ENCODE measurements around the gene METAP1. TPM values are rescaled to one million over a fixed set of nuclear protein-coding genes. Genes with fewer than 3 reads are reported as not detected.
A peak's percentile ranks its signal among the peaks of the same experiment; 100 is the strongest.

The METAP1 gene
- total RNA-seq, 2 experiments from 2014 or later: 25.1 to 26.6 TPM

GRCh38 chr4:98996056-98996764 is 689 bp downstream of the METAP1 start:
- TF ChIP-seq CTCF (IDR thresholded peaks at IDR 0.05): no peak
- ChIA-PET POLR2A (interaction anchor here (0.9 to 3.6 kb wide), 17 partner anchors 34 to 954 kb away, joined by 3 to 82 read pairs (median 7); partner anchors contain the start of genes ADH5, DAPP1, EIF4E and H2AZ1), CTCF (interaction anchor here (1.0 to 4.6 kb wide), 13 partner anchors 9 to 853 kb away, joined by 3 to 140 read pairs (median 11); partner anchors contain the start of genes ADH5, EIF4E, RAP1GDS1 and STPG2)
- no peak for ATAC-seq (ENCODE audit: poor library complexity)
- peak in 3 of 14 experiments; percentile 17 to 43 (median 33) for DNase-seq
- no peaks in the 10 kb centered on the region for H3K9me3 Mint-ChIP-seq
- Histone ChIP-seq H3K9me3 (ENCODE audit: control insufficient read depth in 1 of 2, insufficient read depth in 1 of 2, low read length in 2 of 2) (no peaks in the 10 kb centered on the region), H3K36me3 (ENCODE audit: insufficient read depth, low read length) (no peaks in the 10 kb centered on the region), H3K4me3 (ENCODE audit: low read length) (peak overlapping the region; percentile 90), H3K27me3 (ENCODE audit: control insufficient read depth in 1 of 2, insufficient read depth in 2 of 2, low read length in 2 of 2) (no peaks in the 10 kb centered on the region), H3K27ac (ENCODE audit: low read depth in 1 of 2, low read length in 2 of 2) (peak overlapping the region; percentile 29 to 59), H3K4me1 (ENCODE audit: insufficient read depth, low read length) (peaks cover 23% of the 10 kb centered on the region)
- H3K4me1 Mint-ChIP-seq (ENCODE audit: low read depth): peaks cover 41% of the 10 kb centered on the region
- intact Hi-C loops (cut with DNase I, micrococcal nuclease): loop anchor here (2.0 to 10.0 kb wide), 11 partner anchors 36 to 951 kb away; partner anchors contain the start of genes RAP1GDS1 (in 2 of the 2), DNAJB14 (in 1 of the 2), LAMTOR3 (in 1 of the 2) and STPG2 (in 1 of the 2)
- peak overlapping the region; percentile 38 for H3K27ac Mint-ChIP-seq
- H3K4me3 Mint-ChIP-seq: peak overlapping the region; percentile 78
- peaks cover 4% of the 10 kb centered on the region for H3K36me3 Mint-ChIP-seq (ENCODE audit: low read depth)
- H3K27me3 Mint-ChIP-seq: no peaks in the 10 kb centered on the region

- H3K4me3 Mint-ChIP-seq: peak overlapping the region; percentile 78
- peaks cover 4% of the 10 kb centered on the region for H3K36me3 Mint-ChIP-seq (ENCODE audit: low read depth)
- DNase-seq (no peak), ATAC-seq (ENCODE audit: poor library complexity) (no peak)
- H3K4me3 ChIP-seq (ENCODE audit: low read length): peak overlapping the region; percentile 90
- no peaks in the 10 kb centered on the region for H3K36me3 ChIP-seq (ENCODE audit: insufficient read depth, low read length)
- CTCF ChIA-PET: interaction anchor here (2.8 to 4.6 kb wide), 2 partner anchors 60 to 92 kb away, joined by 26 to 140 read pairs; partner anchors contain the start of gene ADH5
- TF ChIP-seq CTCF (IDR thresholded peaks at IDR 0.05): no peak
- POLR2A ChIA-PET: interaction anchor here (0.9 to 3.6 kb wide), 9 partner anchors 45 to 954 kb away, joined by 4 to 82 read pairs (median 26); partner anchors contain the start of genes ADH5, EIF4E, H2AZ1 and RAP1GDS1
- no peaks in the 10 kb centered on the region for H3K27me3 Mint-ChIP-seq
- H3K27ac Mint-ChIP-seq: peak overlapping the region; percentile 38
- H3K4me1 Mint-ChIP-seq (ENCODE audit: low read depth): peaks cover 46% of the 10 kb centered on the region
- no peaks in the 10 kb centered on the region for H3K27me3 ChIP-seq (ENCODE audit: control insufficient read depth in 1 of 2, insufficient read depth in 2 of 2, low read length in 2 of 2)
- H3K4me1 ChIP-seq (ENCODE audit: insufficient read depth, low read length): peaks cover 23% of the 10 kb centered on the region
- H3K9me3 Mint-ChIP-seq: no peaks in the 10 kb centered on the region
- intact Hi-C loops (cut with DNase I, micrococcal nuclease): loop anchor here (2.0 to 10.0 kb wide), 11 partner anchors 36 to 951 kb away; partner anchors contain the start of genes RAP1GDS1 (in 2 of the 2), DNAJB14 (in 1 of the 2), LAMTOR3 (in 1 of the 2) and STPG2 (in 1 of the 2)
- no peaks in the 10 kb centered on the region for H3K9me3 ChIP-seq (ENCODE audit: control insufficient read depth in 1 of 2, insufficient read depth in 1 of 2, low read length in 2 of 2)
- peak overlapping the region in 1 of 2 donors; percentile 59 for H3K27ac ChIP-seq (ENCODE audit: low read depth in 1 of 2, low read length in 2 of 2)
These were observed 1.2 kb downstream of the METAP1 start for GRCh38 chr4:98996765-98997068.

GRCh38 chr4:98997166-98997565 is 1.6 kb downstream of the METAP1 start:
- CTCF ChIA-PET: interaction anchor here (2.8 to 4.6 kb wide), 2 partner anchors 60 to 92 kb away, joined by 26 to 140 read pairs; partner anchors contain the start of gene ADH5
- ATAC-seq (ENCODE audit: poor library complexity): no peak
- Histone ChIP-seq H3K9me3 (ENCODE audit: control insufficient read depth in 1 of 2, insufficient read depth in 1 of 2, low read length in 2 of 2) (no peaks in the 10 kb centered on the region), H3K36me3 (ENCODE audit: insufficient read depth, low read length) (no peaks in the 10 kb centered on the region), H3K27me3 (ENCODE audit: control insufficient read depth in 1 of 2, insufficient read depth in 2 of 2, low read length in 2 of 2) (no peaks in the 10 kb centered on the region), H3K4me1 (ENCODE audit: insufficient read depth, low read length) (peaks cover 23% of the 10 kb centered on the region), H3K27ac (ENCODE audit: low read depth in 1 of 2, low read length in 2 of 2) (no peak overlapping the region), H3K4me3 (ENCODE audit: low read length) (no peak overlapping the region)
- POLR2A ChIA-PET: interaction anchor here (2.9 to 3.6 kb wide), 3 partner anchors 47 to 68 kb away, joined by 49 to 82 read pairs (median 72); partner anchors contain the start of gene EIF4E
- peak overlapping the region; percentile 26 for H3K4me3 Mint-ChIP-seq
- no peaks in the 10 kb centered on the region for H3K27me3 Mint-ChIP-seq
- TF ChIP-seq CTCF (IDR thresholded peaks at IDR 0.05): no peak
- peak overlapping the region; percentile 48 for H3K27ac Mint-ChIP-seq
- no peak for DNase-seq
- intact Hi-C loops (cut with DNase I, micrococcal nuclease): loop anchor here (2.0 to 10.0 kb wide), 11 partner anchors 35 to 950 kb away; partner anchors contain the start of genes RAP1GDS1 (in 2 of the 2), DNAJB14 (in 1 of the 2), LAMTOR3 (in 1 of the 2) and STPG2 (in 1 of the 2)
- no peaks in the 10 kb centered on the region for H3K9me3 Mint-ChIP-seq
- H3K4me1 Mint-ChIP-seq (ENCODE audit: low read depth): peaks cover 51% of the 10 kb centered on the region
- peaks cover 4% of the 10 kb centered on the region for H3K36me3 Mint-ChIP-seq (ENCODE audit: low read depth)

Data from CD4-positive, alpha-beta T cell (primary cell).